OCI-LY7 (cell line): Measurements from ENCODE around the gene PYM1.

Experiments
- EZH2phosphoT487 ChIP-seq: fragments of 200-600 bp; sonication (generic); IDR thresholded peaks from 2 replicates; pipeline ENCODE4 v1.6.1; 2018; ENCODE audit warnings: low read depth, borderline replicate concordance, mild to moderate bottlenecking, mixed run types, antibody characterized with exemption, low read length, moderate library complexity, mixed read lengths
- TF ChIP-seq, protein P1 (sequence below): fragments of 200-600 bp; sonication (generic); conservative IDR thresholded peaks from 2 replicates; pipeline ENCODE4 v1.5.1; 2014; ENCODE audit warnings: mild to moderate bottlenecking, antibody characterized with exemption, low read length, moderate library complexity, mixed read lengths

DNA sequence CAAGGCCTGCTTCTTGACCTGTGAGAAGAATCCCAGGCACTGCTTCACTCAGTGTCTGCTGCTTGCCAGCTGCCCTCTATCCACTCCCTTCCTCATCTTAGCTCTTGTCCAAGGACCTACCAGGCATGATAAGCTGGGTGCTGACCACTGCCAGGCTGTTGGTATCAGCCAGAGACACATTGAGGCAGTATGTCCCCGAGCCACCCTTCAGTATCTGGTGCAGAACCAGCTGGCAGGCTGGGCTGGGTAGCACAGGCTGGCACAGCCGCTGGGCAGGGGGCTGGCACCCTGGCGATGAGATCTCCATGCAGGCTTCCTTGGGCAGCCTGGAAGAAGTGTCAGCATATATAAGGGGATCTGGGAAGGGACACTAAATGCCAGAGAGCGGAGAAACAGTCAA, 27.6 kb upstream of the PYM1 start:
- TF ChIP-seq, protein P1, sequence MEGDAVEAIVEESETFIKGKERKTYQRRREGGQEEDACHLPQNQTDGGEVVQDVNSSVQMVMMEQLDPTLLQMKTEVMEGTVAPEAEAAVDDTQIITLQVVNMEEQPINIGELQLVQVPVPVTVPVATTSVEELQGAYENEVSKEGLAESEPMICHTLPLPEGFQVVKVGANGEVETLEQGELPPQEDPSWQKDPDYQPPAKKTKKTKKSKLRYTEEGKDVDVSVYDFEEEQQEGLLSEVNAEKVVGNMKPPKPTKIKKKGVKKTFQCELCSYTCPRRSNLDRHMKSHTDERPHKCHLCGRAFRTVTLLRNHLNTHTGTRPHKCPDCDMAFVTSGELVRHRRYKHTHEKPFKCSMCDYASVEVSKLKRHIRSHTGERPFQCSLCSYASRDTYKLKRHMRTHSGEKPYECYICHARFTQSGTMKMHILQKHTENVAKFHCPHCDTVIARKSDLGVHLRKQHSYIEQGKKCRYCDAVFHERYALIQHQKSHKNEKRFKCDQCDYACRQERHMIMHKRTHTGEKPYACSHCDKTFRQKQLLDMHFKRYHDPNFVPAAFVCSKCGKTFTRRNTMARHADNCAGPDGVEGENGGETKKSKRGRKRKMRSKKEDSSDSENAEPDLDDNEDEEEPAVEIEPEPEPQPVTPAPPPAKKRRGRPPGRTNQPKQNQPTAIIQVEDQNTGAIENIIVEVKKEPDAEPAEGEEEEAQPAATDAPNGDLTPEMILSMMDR = no peak
- TF ChIP-seq EZH2phosphoT487 = no peak
